Body of pancreas (tissue), 4 donors: ENCODE measurements around the gene SAMD8.
"Not testable (repeated sequence)": the region's sequence is repeated elsewhere in the genome, so short reads cannot be mapped to it uniquely, and the experiment has no call there.

Experiments
- CTCF ChIP-seq, 7 experiments: fragments of 450-650 bp in 4 of 7; fragments of 200-600 bp in 3 of 7; sonication (generic) in 3 of 7; IDR thresholded peaks; one replicate each; pipeline ENCODE4 v1.5.1; 2016 to 2019; ENCODE audit warnings: antibody characterized with exemption in 7 of 7
- POLR2A ChIP-seq, 3 donors: fragments of 450-650 bp; IDR thresholded peaks; one replicate each; pipeline ENCODE4 v1.6.1; 2016; ENCODE audit warnings: antibody characterized with exemption in 3 of 3, mild to moderate bottlenecking in 2 of 3

- not testable (repeated sequence) for TF ChIP-seq CTCF, POLR2A (IDR thresholded peaks at IDR 0.05)
Observed at GRCh38 chr10:75133701-75134100, 22.2 kb downstream of the SAMD8 start.
